CD4-positive, alpha-beta T cell treated with Interleukin-12 subunit alpha and Interleukin-12 subunit beta, for 1 hour (primary cell): ENCODE data around the gene PHC2.

Experiments used
- DNase-seq: peaks from one replicate; pipeline ENCODE4 v3.0.0-alpha.2; 2020

Gene PHC2

GRCh38 chr1:33388805-33389771 is 41.8 kb downstream of the PHC2 start:
- DNase-seq: no peak

GRCh38 chr1:33387625-33388024 is 43.3 kb downstream of the PHC2 start:
- no peak for DNase-seq

- DNase-seq: no peak
These were observed 45.6 kb downstream of the PHC2 start for GRCh38 chr1:33385251-33385650.

GRCh38 chr1:33384040-33384812 is 46.7 kb downstream of the PHC2 start:
- no peak for DNase-seq

- DNase-seq: no peak
These were observed 47.4 kb downstream of the PHC2 start for GRCh38 chr1:33383489-33383888.

GRCh38 chr1:33382661-33383415 is 48.1 kb downstream of the PHC2 start:
- DNase-seq: no peak

- no peak for DNase-seq
These were observed 48.9 kb downstream of the PHC2 start for GRCh38 chr1:33381977-33382376.

GRCh38 chr1:33380811-33381210 is 50.1 kb downstream of the PHC2 start:
- no peak for DNase-seq

- DNase-seq: no peak
These were observed 51.1 kb downstream of the PHC2 start for GRCh38 chr1:33379631-33380354.

- DNase-seq: no peak
These were observed 51.9 kb downstream of the PHC2 start for GRCh38 chr1:33378976-33379375.

- DNase-seq: no peak
These were observed 52.4 kb downstream of the PHC2 start for GRCh38 chr1:33378524-33378923.

GRCh38 chr1:33377756-33378155 is 53.1 kb downstream of the PHC2 start:
- no peak for DNase-seq

GRCh38 chr1:33377013-33377412 is 53.9 kb downstream of the PHC2 start:
- DNase-seq: peak; percentile 14

GRCh38 chr1:33375316-33375715 is 55.6 kb downstream of the PHC2 start:
- DNase-seq: no peak

GRCh38 chr1:33374336-33375105 is 56.4 kb downstream of the PHC2 start:
- no peak for DNase-seq

GRCh38 chr1:33373606-33374005 is 57.3 kb downstream of the PHC2 start:
- DNase-seq: no peak

- DNase-seq: no peak
These were observed 58.2 kb downstream of the PHC2 start for GRCh38 chr1:33372677-33373076.

GRCh38 chr1:33372162-33372561 is 58.7 kb downstream of the PHC2 start:
- DNase-seq: no peak

GRCh38 chr1:33371334-33371733 is 59.6 kb downstream of the PHC2 start:
- no peak for DNase-seq

GRCh38 chr1:33370827-33371226 is 60.1 kb downstream of the PHC2 start:
- no peak for DNase-seq

GRCh38 chr1:33370301-33370700 is 60.6 kb downstream of the PHC2 start:
- DNase-seq: no peak

GRCh38 chr1:33369764-33370163 is 61.1 kb downstream of the PHC2 start:
- no peak for DNase-seq
